Measurements from ENCODE around the gene ZDHHC8. TPM values are rescaled to one million over a fixed set of nuclear protein-coding genes. Genes with fewer than 3 reads are reported as not detected.
A peak's percentile ranks its signal among the peaks of the same experiment; 100 is the strongest.

ZDHHC8 gene
- total RNA-seq, 2 donors from 2014 or later = 20.0 to 21.4 TPM

DNA sequence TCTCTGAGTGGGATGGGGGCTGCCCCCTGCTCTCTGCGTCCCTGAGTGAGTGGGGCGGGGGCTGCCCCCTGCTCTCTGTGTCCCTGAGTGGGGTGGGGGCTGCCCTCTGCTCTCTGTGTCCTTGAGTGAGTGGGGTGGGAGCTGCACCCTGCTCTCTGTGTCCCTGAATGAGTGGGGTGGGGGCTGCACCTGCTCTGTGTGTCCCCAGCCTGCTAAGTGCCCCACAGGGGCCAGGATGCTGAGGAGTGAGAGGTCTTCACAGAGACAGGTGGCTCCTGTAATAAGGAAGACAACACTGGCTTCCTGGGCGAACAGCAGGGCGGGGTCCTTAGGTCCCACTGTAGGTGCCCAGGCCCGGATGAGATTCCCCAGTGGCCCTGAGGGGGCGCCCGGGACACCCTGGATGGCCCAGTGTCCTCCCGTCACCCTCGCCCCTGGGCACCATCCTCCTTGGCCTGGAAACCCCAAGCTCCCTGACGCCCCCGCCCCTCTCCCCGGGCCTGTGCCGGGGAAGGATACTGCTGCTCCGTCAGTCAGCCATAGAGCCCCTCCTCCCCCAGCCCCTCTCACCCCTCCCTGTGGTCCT is 23.1 kb downstream of the ZDHHC8 start:
- Histone ChIP-seq H3K4me1 (peaks cover 7% of the 10 kb centered on the region), H3K27me3 (no peaks in the 10 kb centered on the region), H3K36me3 (replicated peaks in 1 of 2; ENCODE audit: insufficient read depth in 1 of 2, low read depth in 2 of 2) (no peaks in the 10 kb centered on the region), H3K9me3 (no peaks in the 10 kb centered on the region), H3K27ac (no peak overlapping the region), H3K4me3 (no peak overlapping the region)
- DNase-seq (no peak), ATAC-seq (no peak)
- TF ChIP-seq, protein P1, sequence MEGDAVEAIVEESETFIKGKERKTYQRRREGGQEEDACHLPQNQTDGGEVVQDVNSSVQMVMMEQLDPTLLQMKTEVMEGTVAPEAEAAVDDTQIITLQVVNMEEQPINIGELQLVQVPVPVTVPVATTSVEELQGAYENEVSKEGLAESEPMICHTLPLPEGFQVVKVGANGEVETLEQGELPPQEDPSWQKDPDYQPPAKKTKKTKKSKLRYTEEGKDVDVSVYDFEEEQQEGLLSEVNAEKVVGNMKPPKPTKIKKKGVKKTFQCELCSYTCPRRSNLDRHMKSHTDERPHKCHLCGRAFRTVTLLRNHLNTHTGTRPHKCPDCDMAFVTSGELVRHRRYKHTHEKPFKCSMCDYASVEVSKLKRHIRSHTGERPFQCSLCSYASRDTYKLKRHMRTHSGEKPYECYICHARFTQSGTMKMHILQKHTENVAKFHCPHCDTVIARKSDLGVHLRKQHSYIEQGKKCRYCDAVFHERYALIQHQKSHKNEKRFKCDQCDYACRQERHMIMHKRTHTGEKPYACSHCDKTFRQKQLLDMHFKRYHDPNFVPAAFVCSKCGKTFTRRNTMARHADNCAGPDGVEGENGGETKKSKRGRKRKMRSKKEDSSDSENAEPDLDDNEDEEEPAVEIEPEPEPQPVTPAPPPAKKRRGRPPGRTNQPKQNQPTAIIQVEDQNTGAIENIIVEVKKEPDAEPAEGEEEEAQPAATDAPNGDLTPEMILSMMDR (IDR thresholded peaks at IDR 0.05) = no peak
- no peak for TF ChIP-seq POLR2A (IDR thresholded peaks at IDR 0.05)
- intact Hi-C loops (cut with DNase I) = no loop called here
- WGBS, 2 donors = 45 to 80% methylated on average over 2 to 14 of the region's 14 CpGs

DNA sequence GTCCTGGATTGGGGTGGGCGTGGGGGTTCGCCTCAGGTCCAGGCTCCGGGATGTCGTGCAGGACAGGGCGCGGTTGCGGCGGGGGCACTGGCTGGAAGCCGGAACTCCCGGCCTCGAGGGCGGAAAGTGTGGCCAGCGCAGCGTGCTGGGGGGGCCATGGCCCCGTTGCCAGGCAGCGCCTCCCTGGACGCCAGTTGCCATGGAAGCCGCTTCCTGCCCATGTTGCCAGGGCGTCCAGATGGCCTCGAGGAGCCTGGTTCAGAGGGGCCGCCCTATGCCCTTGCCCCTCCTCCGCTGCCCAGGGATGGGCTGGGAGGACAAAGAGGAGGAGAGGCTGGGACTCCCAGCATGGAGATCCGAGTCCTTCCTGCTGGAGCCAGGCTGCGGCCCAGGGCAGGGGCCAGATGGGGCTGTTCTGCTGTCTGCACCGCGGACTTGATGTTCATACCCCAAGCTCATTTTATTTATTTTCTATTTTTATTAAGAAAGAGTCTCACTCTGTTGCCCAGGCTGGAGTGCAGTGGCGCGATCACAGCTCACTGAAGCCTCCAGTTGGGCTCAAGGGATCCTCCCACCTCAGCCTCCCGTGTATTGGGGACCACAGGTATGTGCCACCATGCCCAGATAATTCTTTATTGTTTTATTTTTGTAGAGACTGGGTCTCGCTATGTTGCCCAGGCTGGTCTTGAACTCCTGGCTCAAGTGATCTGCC is 23.9 kb downstream of the ZDHHC8 start:
- intact Hi-C loops (cut with DNase I) = no loop called here
- Histone ChIP-seq H3K4me3 (no peak overlapping the region), H3K9me3 (no peaks in the 10 kb centered on the region), H3K27me3 (no peaks in the 10 kb centered on the region), H3K27ac (no peak overlapping the region), H3K4me1 (peaks cover 7% of the 10 kb centered on the region), H3K36me3 (replicated peaks in 1 of 2; ENCODE audit: insufficient read depth in 1 of 2, low read depth in 2 of 2) (no peaks in the 10 kb centered on the region)
- no peak for TF ChIP-seq POLR2A (IDR thresholded peaks at IDR 0.05)
- TF ChIP-seq, protein P1 (IDR thresholded peaks at IDR 0.05) = no peak
- DNase-seq (peak in 3 of 4 donors; percentile 38 to 50 (median 46)), ATAC-seq (peak; percentile 17)
- WGBS, 2 donors = 51 to 67% methylated on average over 13 to 30 of the region's 30 CpGs

DNA sequence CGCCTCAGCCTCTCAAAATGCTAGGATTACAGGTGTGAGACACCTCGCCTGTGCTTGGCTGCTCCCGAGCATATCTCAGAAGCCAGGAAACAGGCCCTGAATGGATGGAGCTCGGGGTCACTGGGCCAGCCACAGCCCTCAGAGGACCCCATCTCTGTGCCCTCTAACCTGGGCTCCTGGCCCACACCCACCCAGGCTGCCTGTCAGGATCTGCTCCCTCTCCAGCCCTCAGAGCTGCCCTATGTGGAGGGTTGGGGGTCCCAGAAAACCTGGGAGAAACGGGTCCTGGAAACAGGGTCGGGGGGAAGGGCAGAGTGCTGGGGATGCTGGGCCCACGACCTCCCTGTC is 24.4 kb downstream of the ZDHHC8 start:
- H3K9me3 ChIP-seq = no peaks in the 10 kb centered on the region
- H3K4me3 ChIP-seq = no peak overlapping the region
- H3K27ac ChIP-seq = no peak overlapping the region
- 48% methylated on average over 5 to 7 of the region's 7 CpGs for WGBS, 2 donors
- DNase-seq (no peak), ATAC-seq (no peak)
- intact Hi-C loops (cut with DNase I) = no loop called here
- H3K36me3 ChIP-seq (replicated peaks in 1 of 2; ENCODE audit: insufficient read depth in 1 of 2, low read depth in 2 of 2) = no peaks in the 10 kb centered on the region
- TF ChIP-seq, protein P1 (IDR thresholded peaks at IDR 0.05) = no peak
- TF ChIP-seq POLR2A (IDR thresholded peaks at IDR 0.05) = no peak
- H3K4me1 ChIP-seq = peaks cover 7% of the 10 kb centered on the region
- H3K27me3 ChIP-seq = no peaks in the 10 kb centered on the region

DNA sequence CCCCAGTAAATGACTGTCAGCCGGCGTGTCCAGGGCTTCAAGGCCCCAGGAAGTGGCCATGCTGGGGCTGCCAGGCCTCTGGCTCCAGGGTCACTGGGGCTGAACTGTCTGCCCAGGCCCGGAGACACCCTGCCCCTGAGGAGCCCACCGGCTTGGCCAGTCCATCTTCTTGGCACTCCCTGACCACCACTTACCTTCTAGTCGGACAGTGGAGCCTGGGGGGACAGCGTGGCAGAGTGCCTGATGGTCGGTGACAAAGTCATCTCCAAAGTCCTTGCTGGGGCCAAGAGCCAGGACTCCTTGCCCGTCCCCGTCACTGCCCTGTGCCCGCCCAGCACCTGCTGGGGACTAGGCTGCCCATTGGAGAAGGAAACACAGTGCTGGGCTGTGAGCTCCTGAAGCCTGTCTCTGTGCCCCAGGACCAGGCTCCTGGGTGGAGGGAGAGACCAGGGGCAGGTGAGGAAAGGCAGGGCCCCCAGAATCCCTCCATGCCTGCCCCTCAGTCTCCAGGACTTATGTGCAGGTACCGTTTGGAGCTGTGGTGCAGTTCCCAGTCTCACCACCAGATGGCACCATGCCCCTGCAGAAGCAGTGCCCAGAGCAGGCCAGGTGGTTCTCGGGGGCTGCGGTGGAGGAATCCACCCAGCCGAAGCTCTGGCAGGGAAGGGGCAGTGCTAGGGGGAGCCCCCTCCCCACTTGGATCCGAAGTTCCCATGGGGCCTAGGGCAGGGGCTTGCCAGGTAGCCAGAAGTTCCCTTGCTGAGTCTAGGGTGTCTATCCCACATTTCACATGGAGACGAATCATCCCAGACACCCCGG is 25.2 kb downstream of the ZDHHC8 start:
- Histone ChIP-seq H3K27me3 (no peaks in the 10 kb centered on the region), H3K36me3 (replicated peaks in 1 of 2; ENCODE audit: insufficient read depth in 1 of 2, low read depth in 2 of 2) (no peaks in the 10 kb centered on the region), H3K9me3 (no peaks in the 10 kb centered on the region), H3K4me3 (no peak overlapping the region), H3K4me1 (peaks cover 7% of the 10 kb centered on the region), H3K27ac (no peak overlapping the region)
- WGBS, 2 donors = 35 to 36% methylated on average over 10 to 17 of the region's 17 CpGs
- TF ChIP-seq POLR2A (IDR thresholded peaks at IDR 0.05) = no peak
- TF ChIP-seq, protein P1 (IDR thresholded peaks at IDR 0.05) = peak; percentile 92 to 99 (median 98)
- DNase-seq = peak; percentile 83 to 94 (median 91)
- intact Hi-C loops (cut with DNase I) = no loop called here
- peak; percentile 88 for ATAC-seq
